GM12891 (cell line): Measurements from ENCODE around the gene GIMAP8.

ENCODE experiments used
- PAX5 ChIP-seq: IDR thresholded peaks from 2 replicates; pipeline ENCODE4 v1.6.1; 2011; ENCODE audit warnings: low read length, moderate library complexity, mild to moderate bottlenecking; ENCODE audit not compliant: insufficient read depth, severe bottlenecking
- POLR2A ChIP-seq: IDR thresholded peaks from 2 replicates; pipeline ENCODE4 v1.6.1; 2011; ENCODE audit warnings: low read depth, low read length, control low read depth
- POLR2AphosphoS5 ChIP-seq: IDR thresholded peaks from 2 replicates; pipeline ENCODE4 v1.6.1; 2011; ENCODE audit warnings: low read depth, low read length, control low read depth

GRCh38 chr7:150402671-150403321 is 47.6 kb upstream of the GIMAP8 start:
- TF ChIP-seq POLR2AphosphoS5, result no peak
- TF ChIP-seq PAX5, result no peak
- no peak for TF ChIP-seq POLR2A
